ENCODE results near the gene MRGPRX3. TPM values are rescaled to one million over a fixed set of nuclear protein-coding genes. Genes with fewer than 3 reads are reported as not detected.
"Not testable (repeated sequence)": the region's sequence is repeated elsewhere in the genome, so short reads cannot be mapped to it uniquely, and the experiment has no call there.

Gene MRGPRX3
- total and polyA plus RNA-seq, 2 of the 4 experiments (the other 2 are of a cell fraction) = not detected

- ATAC-seq (ENCODE audit: low read depth); DNase-seq; H3K36me3 ChIP-seq (ENCODE audit: control insufficient read depth, insufficient read depth, low read length); H3K9ac ChIP-seq (ENCODE audit: low read depth, low read length); H2AK9ac ChIP-seq (replicated peaks; ENCODE audit: low read depth, low read length, poor library complexity); H3K4ac ChIP-seq (ENCODE audit: low read depth, low read length); H3K9me3 ChIP-seq (ENCODE audit: control insufficient read depth, insufficient read depth, low read length); H3K27me3 ChIP-seq (ENCODE audit: control insufficient read depth, insufficient read depth, low read length); intact Hi-C loops (cut with micrococcal nuclease); H2BK120ac ChIP-seq (ENCODE audit: low read depth, low read length); H3K4me1 ChIP-seq (ENCODE audit: control insufficient read depth, insufficient read depth, low read length); dilution Hi-C loops (cut with HindIII; ENCODE audit: low sequenced_read_pairs, unreplicated experiment); H3K23ac ChIP-seq (ENCODE audit: low read depth, low read length); H3K79me1 ChIP-seq (ENCODE audit: low read depth in 1 of 2, low read length in 2 of 2); H2AK5ac ChIP-seq (ENCODE audit: low read depth, low read length); CTCF ChIA-PET; H4K20me1 ChIP-seq (ENCODE audit: insufficient read depth, low read length); in situ Hi-C loops (cut with MboI; ENCODE audit: low sequenced_read_pairs); BruUV-seq (replicated peaks); H3K4me3 ChIP-seq (ENCODE audit: insufficient read depth, low read depth, low read length); H3K18ac ChIP-seq (ENCODE audit: low read depth, low read length); H3K27ac ChIP-seq (ENCODE audit: insufficient read depth, low read length); H3K4me2 ChIP-seq (ENCODE audit: low read depth, low read length); H4K5ac ChIP-seq (ENCODE audit: low read depth, low read length); H3K56ac ChIP-seq (ENCODE audit: extremely low read depth, insufficient read depth, low read length); H2BK15ac ChIP-seq (ENCODE audit: low read depth, low read length); H2AFZ ChIP-seq (replicated peaks; ENCODE audit: low read length, poor library complexity); POLR2A ChIA-PET (ENCODE audit: unreplicated experiment); H2BK5ac ChIP-seq (ENCODE audit: low read depth, low read length, poor library complexity, severe bottlenecking); H3K9me1 ChIP-seq (ENCODE audit: insufficient read depth, low read length); H2BK20ac ChIP-seq (ENCODE audit: low read depth, low read length); H4K91ac ChIP-seq (ENCODE audit: insufficient read depth, low read depth, low read length); H3K14ac ChIP-seq (replicated peaks; ENCODE audit: low read depth, low read length); H4K8ac ChIP-seq (ENCODE audit: low read depth in 2 of 2, low read length in 2 of 2): not testable (repeated sequence)
- 67% methylated on average over 1 of the region's 4 CpGs; no CpG with 5 or more reads in 1 of the 2 experiments for WGBS, 2 experiments (ENCODE audit: extremely low coverage in 2 of 2, insufficient read length in 1 of 2)
Measured at GRCh38 chr11:18131115-18131514, 1.3 kb upstream of the MRGPRX3 start.

Data from IMR-90 (cell line).